Activated T-cell treated with anti-CD3 and anti-CD28 coated beads, Interleukin-2, amount 50 U/mL, for 1 hour (primary cell): ENCODE results near the gene HOXC10.

Experiments
- DNase-seq: peaks from one replicate; pipeline ENCODE4 v3.0.0-alpha.2; 2020

HOXC10 gene

DNA sequence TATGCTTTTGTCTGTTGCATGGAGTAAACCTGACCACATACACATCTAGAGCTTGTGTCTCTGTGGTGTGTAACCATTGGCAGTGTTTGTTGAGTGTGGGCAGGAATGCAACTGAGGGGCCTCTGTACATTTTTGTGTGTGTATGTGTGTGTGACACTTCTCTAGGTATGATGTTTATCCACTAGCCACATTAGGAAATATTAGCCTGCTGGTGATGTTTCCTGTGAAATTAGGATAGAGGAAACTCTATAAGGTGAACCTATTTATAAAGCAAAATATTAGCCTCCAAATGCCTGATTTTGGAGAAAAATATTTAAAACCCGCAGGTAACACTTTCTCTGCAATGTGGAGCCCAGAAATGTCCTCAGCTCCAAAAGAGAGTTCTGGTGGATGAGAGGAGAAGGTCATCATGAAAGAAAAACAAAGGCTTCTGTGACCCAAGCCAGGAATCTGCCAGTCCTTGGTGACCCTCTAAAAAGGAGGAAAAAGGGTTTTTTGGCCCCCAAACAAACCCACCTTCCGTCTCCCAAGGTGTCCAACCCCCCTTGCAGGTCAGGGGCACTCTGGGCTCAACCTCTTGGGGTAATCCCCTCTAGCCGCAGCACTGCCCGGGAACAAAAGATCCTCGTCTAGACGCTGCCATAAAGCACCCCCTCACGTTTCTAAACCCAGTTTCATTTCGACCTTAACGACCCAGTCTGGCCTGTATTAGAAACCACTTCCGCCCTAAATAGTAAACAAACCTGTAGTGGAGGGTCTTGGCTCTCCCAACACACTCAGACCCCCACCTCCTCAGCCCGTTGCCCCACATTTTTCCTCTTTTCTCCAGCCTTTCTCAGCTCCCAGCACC, 7.1 kb upstream of the HOXC10 start:
- no peak for DNase-seq

GRCh38 chr12:53978477-53979356, 6.2 kb upstream of the HOXC10 start:
- no peak for DNase-seq

DNA sequence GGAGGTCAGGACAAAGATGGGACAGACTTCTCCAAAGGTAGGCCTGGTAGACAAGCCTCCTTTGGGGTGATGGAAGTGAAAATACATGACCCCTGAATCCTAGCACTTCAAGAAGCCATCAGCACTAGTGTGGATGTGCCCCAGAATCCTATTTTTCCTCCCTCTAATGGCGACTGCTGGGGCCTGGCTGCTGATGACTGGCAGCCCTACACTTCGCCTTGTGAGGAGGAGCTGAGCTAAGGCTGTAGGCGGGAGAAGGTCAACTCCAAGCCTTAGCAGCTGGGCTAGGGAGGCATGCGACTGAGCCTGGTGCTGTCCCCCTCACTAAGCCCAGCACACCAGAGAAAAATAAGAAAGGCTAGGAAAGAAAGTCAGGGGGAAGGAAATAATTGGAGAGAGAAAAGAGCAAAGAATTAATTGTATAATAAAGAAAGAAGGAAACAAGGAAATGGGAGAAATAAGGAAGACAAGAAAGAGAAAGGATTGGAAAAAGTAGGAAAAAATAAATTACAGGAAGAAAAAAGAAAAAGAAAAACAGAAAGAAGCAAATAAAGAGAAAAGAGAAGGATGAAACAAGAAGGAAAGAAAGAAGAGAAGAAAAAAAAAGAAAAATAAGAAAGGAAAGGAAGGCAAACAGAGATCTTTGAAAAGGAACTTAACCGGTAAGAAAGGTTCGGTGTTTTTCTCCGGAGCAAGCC, 4.7 kb upstream of the HOXC10 start:
- no peak for DNase-seq

- DNase-seq, result no peak
Observed at GRCh38 chr12:53980802-53981496, 4.0 kb upstream of the HOXC10 start.

DNA sequence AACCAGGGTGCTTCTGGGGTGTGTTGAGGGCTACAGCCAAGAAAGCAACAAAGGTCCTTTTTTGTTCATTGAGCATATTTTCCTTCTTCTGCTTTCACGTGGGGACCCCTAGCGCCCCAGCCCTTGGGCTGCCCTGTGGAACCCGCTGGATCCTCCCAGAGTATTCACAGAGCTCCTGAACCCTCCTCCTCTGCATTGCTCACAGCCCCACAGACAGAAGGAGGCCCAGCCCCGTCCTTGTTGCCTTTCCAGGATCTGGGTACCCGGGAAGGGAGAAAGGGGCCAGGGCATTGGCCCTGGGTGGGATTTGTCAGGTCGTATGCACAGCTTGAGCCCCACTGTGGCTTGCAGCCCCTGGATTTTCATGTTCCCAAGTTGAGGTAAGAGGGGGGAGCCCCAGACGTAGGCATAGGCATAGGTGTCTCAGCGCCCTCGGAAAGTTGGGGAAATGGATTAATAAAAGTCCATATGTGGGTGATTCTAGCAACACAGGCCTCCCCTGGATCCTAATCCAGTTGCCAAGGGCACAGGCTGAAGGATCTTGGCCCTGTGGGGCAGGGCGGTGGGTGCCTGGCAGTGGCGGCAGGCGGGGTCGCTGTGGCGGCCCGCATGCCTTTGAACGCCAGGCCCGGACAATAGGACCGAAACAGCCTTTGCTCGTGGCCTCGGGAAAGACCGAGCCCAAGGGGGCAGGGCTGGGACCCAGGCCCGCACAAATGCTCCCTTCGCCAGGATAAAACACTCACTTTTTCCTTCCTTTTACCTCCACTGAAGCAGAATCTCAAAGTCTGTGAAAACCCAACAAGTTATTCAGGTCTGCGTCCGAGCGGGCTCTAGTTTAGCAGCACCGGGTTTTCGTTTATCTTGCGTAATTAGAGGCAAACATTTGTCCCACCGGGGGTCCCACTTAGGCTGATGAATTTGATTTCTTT, 3.0 kb upstream of the HOXC10 start:
- no peak for DNase-seq

- no peak for DNase-seq
Observed at GRCh38 chr12:53982648-53983567, 2.0 kb upstream of the HOXC10 start.

GRCh38 chr12:53983568-53983949, 1.4 kb upstream of the HOXC10 start:
- no peak for DNase-seq

GRCh38 chr12:53983950-53984572, 885 bp upstream of the HOXC10 start:
- no peak for DNase-seq

DNA sequence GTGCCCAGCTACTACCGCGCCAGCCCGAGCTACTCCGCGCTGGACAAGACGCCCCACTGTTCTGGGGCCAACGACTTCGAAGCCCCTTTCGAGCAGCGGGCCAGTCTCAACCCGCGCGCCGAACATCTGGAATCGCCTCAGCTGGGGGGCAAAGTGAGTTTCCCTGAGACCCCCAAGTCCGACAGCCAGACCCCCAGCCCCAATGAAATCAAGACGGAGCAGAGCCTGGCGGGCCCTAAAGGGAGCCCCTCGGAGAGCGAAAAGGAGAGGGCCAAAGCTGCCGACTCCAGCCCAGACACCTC, 697 bp downstream of the HOXC10 start:
- DNase-seq, result no peak

DNA sequence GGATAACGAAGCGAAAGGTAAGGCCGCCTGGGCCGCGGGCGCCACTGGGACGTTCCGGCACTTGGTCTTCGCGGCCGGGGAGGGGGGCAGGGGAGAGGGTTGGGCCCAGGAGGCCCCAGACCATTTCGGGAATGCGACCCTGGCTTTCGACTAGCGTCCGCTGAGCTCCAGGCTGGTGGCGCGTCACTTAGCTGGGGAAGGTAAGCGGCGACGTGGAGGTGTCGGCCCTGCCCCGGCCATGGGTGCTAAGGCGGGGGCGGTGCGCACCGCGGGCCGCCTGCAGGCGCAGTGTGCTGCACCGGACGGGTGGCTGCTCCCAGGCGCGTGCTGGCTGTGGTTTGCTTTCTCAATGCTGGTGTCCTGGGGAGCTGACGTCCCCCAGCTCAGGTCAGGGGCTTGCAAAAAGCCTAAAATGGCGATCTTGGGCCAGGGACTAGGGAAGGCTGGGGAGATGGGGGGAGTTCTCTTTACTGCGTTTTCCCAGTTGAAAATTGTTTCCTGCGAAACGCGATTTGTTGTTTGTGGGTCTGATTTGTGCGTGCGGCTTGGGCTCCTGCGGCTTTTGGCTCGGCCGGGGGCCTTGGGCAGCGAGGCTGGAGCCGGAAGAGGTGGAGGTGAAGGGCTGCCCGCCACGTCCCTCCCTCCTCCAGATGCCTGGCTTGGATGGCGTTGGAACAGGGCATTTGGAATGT, 1.2 kb downstream of the HOXC10 start:
- no peak for DNase-seq

- no peak for DNase-seq
Observed at GRCh38 chr12:53986686-53987483, 1.9 kb downstream of the HOXC10 start.

- DNase-seq, result no peak
Observed at GRCh38 chr12:53987787-53988230, 2.9 kb downstream of the HOXC10 start.

DNA sequence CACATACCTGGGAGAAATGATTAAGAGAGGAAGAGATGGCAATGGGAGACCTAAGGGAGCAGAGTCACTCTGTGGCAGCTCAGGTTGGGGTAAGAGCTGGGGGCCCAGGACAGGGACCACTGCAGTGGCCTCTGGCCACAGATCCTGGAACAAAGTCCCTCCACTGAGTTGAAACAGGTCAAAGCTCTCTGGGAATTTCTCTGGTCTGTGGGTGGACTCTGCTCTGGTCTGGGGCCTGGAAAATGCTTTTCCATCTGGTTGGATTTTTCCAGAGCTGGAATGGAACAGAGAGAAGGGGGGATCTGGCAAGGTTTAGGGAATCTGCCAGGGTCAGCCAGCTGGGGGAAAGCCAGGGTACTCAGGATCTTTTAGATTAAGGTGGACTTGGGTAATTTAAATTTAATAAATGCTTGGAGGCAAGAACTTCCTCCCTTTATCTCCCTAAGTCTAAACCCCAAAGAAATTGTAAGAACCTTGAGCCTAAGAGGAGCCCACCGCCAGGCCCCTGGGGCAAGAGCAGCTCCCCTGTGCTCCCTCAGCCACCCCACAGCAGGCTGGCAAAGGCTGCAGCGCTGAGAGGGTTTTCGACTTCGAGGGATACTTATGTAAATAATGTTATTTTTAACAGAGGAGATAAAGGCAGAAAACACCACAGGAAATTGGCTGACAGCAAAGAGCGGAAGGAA, 3.7 kb downstream of the HOXC10 start:
- DNase-seq, result no peak

DNA sequence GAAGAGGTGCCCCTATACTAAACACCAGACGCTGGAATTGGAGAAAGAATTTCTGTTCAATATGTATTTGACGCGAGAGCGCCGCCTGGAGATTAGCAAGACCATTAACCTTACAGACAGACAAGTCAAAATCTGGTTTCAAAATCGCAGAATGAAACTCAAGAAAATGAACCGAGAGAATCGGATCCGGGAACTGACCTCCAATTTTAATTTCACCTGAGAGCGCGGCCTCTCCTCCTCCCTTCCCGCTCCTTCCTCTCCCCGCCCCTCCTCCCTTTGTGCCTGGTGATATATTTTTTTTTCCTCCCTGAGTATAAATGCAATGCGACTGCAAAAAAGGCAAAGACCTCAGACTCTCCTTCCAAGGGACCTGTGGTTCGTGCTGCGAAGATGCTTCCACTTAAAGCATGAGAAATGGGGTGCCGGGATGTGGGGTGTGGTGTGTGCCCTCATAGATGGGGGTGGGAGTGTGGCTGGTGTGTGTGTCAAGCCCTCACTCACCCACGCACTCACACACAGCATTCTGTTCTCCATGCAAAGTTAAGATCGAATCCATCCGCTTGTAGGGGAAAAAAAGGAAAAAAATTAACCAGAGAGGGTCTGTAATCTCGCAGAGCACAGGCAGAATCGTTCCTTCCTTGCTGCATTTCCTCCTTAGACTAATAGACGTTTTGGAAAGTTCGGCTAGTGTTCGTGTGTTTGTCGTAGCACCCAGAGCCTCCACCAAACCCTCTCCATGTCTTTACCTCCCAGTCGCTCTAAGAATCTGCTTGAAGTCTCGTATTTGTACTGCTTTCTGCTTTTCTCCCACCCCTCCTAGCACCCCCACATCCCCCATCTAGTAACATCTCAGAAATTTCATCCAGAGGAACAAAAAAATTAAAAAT, 4.5 kb downstream of the HOXC10 start:
- DNase-seq, result no peak

DNA sequence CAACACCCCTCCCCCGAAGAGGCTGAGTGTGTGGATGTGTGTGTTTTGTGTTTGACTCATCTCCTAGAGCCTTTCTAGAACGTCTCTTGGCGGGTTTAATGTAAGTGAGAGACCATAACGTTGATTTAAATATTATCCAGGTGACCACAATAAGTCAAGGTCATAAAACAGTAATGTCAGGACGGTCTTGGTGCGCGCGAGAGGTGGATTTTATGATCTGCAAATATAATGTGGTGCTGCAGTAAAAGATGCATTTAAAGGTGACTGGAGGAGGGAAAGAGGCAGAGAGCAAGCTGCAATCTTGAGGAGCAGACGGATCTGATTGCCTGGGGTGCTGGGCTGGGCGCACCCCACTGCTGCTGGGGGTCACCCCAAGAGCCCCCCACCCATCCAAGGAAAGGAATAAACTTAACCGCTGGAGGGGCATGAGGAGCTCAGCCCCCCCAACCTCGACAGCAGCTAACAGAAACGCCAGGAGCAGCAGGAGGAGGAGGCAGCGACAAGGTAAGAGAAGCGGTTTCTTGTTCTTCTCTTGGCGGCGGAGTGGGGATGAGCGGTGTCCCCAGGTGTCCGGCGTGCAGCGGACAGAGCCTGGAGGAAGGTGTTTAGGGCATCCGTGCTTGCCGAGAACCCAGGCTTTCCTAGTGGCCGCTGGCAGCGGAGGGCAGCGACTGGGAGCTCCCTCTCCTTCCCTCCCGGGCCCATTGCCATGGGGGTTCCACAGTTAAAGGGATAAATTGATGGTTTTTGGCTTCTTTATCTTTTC, 5.5 kb downstream of the HOXC10 start:
- DNase-seq, result no peak

DNA sequence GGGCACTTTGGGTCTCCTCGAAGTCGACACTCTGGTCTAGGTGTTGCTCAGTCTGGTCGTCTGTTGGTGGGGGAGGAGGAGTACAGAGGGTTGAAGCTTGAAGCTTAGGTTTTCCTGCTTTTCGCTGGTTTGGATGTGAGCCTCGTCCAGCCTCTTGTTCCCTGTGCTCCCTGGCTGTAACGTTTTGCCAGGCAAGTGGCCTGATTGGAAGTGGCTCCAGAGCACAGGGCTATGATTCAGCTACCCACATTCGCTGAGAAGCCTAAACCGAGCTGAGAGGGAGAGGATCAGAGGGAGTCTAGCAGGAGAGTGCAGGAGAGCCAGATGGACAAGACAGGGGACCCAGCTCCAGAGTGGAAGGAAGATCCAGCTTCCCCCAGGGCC, 6.1 kb downstream of the HOXC10 start:
- DNase-seq, result no peak
